ENCODE data around the gene ING4.

DNA sequence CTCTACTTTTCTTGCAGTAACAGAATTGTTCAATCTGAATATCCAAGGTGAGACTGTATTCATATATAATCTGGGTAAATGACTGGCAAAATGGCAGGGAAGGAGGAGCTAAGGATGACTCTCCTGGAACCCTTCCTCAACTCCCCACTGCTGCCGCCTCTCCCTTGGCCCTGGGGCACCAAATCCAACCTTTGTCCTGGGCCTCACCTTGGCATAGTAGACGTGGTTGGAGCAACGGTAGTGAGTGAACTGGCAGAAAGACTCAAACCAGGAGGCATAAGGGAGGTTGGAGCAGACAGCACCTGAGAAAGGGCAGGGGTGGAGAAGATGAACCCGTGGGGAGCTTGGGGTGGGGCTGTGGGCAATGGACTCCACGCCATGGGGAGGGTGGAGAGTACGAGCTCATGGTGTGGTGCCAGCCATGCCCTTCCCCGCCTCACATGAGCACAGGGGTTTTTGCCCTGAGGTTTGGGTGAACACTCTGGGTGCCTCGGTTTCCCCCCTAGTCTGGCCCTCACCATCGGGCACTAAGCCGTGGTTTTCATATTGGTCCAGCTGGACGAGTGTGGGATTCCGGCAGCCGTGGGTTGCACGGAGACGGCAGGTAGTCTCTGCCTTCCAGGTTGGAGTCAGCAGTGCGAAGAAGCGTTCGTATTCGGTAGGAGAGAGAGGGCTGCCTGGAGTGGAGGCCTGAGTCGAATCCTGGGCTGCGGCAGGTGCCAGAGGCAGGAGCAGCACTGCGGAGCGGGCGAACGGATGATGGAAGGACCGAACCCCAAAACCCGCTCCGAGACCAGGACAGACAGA, 16.4 kb downstream of the ING4 start:
- TF ChIP-seq PPARA (CRISPR knock-in tag; IDR thresholded peaks at IDR 0.05; ENCODE audit: borderline replicate concordance): no peak
- TF ChIP-seq ARNTL (CRISPR knock-in tag; IDR thresholded peaks at IDR 0.05; ENCODE audit: borderline replicate concordance, low read depth): no peak
- TF ChIP-seq, protein P1, sequence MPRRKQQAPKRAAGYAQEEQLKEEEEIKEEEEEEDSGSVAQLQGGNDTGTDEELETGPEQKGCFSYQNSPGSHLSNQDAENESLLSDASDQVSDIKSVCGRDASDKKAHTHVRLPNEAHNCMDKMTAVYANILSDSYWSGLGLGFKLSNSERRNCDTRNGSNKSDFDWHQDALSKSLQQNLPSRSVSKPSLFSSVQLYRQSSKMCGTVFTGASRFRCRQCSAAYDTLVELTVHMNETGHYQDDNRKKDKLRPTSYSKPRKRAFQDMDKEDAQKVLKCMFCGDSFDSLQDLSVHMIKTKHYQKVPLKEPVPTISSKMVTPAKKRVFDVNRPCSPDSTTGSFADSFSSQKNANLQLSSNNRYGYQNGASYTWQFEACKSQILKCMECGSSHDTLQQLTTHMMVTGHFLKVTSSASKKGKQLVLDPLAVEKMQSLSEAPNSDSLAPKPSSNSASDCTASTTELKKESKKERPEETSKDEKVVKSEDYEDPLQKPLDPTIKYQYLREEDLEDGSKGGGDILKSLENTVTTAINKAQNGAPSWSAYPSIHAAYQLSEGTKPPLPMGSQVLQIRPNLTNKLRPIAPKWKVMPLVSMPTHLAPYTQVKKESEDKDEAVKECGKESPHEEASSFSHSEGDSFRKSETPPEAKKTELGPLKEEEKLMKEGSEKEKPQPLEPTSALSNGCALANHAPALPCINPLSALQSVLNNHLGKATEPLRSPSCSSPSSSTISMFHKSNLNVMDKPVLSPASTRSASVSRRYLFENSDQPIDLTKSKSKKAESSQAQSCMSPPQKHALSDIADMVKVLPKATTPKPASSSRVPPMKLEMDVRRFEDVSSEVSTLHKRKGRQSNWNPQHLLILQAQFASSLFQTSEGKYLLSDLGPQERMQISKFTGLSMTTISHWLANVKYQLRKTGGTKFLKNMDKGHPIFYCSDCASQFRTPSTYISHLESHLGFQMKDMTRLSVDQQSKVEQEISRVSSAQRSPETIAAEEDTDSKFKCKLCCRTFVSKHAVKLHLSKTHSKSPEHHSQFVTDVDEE (CRISPR knock-in tag; IDR thresholded peaks at IDR 0.05): no peak
- TF ChIP-seq ISL1 (CRISPR knock-in tag; IDR thresholded peaks at IDR 0.05): no peak
- TF ChIP-seq CREB5 (CRISPR knock-in tag; IDR thresholded peaks at IDR 0.05; ENCODE audit: low read depth): no peak
- no peak for TF ChIP-seq BACH2 (CRISPR knock-in tag; IDR thresholded peaks at IDR 0.05; ENCODE audit: borderline replicate concordance)

All from SK-N-SH treated with all-trans-retinoic acid at 6 μM for 48 hours (cell line).